GM18511 (cell line): ENCODE measurements around the gene FEM1B.

Source experiments
- ATAC-seq: cut with Tn5 transposase; IDR thresholded peaks from one replicate; pipeline ENCODE4 v1.9.1; 2021; ENCODE audit warnings: mild to moderate bottlenecking, moderate library complexity; ENCODE audit not compliant: unreplicated experiment

The FEM1B gene

DNA sequence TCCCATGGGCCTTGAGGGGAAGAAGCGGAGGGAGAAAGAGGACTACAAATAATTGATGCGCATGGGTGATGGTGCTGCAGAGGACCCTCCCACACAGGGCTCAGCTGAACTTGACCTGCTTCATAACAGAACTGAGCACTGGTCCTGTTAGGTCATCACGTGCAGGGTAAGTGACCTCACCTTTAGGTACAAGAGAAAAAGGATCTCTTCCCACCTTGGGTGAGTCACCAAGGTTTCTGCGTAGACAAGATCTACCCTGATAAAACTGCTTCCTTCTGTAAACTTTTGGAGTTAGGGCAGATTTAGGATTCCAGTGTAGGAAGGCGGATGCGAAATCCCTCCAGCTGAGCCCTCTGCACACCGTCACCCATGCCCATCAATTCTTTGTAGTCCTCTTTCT, 67.1 kb downstream of the FEM1B start:
- no peak for ATAC-seq
